NB4 (cell line): ENCODE measurements around the gene ARHGAP15.

Experiments used
- MYC ChIP-seq: IDR thresholded peaks from 2 replicates; pipeline ENCODE4 v1.6.1; 2011; ENCODE audit warnings: low read depth, low read length
- POLR2A ChIP-seq: IDR thresholded peaks from 2 replicates; pipeline ENCODE4 v1.6.1; 2011; ENCODE audit warnings: mild to moderate bottlenecking; ENCODE audit not compliant: insufficient read length; ENCODE audit errors: extremely low read depth
- TF ChIP-seq, protein P1 (sequence below): IDR thresholded peaks from one replicate; pipeline ENCODE4 v1.5.1; 2012; ENCODE audit warnings: low read depth, low read length
- TF ChIP-seq, protein P2 (sequence below): IDR thresholded peaks from 2 replicates; pipeline ENCODE4 v1.6.1; 2011; ENCODE audit warnings: low read depth, low read length

DNA sequence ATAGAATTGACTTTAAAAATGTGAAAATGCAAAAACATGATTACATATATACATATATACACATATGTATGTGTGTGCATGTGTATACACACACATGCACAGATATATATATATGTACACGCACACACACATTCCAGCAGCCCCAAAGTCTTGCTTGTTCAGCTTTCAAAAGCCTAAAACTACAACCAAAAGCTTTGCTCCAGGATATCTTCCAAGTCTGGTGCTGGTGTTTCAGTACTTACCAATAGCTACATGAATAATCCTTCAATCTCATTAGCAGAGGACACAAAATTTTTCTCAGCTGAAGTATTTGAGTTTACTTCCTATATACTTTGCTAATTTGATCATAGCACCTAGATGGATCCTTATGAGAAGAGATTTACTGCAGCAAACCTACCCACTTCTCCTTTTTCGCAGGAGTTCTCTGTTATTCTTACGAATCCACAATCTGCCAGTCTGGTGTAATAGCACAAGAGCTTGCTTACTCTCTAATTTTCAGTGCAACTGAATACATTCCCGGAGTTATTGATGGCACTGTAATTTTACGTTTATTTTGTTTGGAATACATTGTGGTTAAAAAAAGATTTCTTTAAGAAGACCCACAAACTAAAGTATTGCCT lies 553.3 kb downstream of the ARHGAP15 start:
- TF ChIP-seq, protein P1, sequence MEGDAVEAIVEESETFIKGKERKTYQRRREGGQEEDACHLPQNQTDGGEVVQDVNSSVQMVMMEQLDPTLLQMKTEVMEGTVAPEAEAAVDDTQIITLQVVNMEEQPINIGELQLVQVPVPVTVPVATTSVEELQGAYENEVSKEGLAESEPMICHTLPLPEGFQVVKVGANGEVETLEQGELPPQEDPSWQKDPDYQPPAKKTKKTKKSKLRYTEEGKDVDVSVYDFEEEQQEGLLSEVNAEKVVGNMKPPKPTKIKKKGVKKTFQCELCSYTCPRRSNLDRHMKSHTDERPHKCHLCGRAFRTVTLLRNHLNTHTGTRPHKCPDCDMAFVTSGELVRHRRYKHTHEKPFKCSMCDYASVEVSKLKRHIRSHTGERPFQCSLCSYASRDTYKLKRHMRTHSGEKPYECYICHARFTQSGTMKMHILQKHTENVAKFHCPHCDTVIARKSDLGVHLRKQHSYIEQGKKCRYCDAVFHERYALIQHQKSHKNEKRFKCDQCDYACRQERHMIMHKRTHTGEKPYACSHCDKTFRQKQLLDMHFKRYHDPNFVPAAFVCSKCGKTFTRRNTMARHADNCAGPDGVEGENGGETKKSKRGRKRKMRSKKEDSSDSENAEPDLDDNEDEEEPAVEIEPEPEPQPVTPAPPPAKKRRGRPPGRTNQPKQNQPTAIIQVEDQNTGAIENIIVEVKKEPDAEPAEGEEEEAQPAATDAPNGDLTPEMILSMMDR, result no peak
- TF ChIP-seq POLR2A, result no peak
- TF ChIP-seq, protein P2, sequence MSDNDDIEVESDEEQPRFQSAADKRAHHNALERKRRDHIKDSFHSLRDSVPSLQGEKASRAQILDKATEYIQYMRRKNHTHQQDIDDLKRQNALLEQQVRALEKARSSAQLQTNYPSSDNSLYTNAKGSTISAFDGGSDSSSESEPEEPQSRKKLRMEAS, result no peak
- no peak for TF ChIP-seq MYC
